Coronary artery (tissue), 2 donors: ENCODE measurements around the gene PGLYRP2.
"Not testable (repeated sequence)": the region's sequence is repeated elsewhere in the genome, so short reads cannot be mapped to it uniquely, and the experiment has no call there.

ENCODE experiments used
- DNase-seq: peaks from one replicate; pipeline ENCODE4 v3.0.0-alpha.2; 2017; ENCODE audit warnings: low spot score
- H3K27ac ChIP-seq, 2 donors: fragments of 200-600 bp; sonication (generic); one replicate each; pipeline ENCODE4 v1.5.1; 2016 to 2019
- H3K4me3 ChIP-seq: fragments of 200-600 bp; sonication (generic); 2 replicates; pipeline ENCODE4 v1.5.1; 2016; ENCODE audit warnings: mild to moderate bottlenecking, moderate library complexity
- TF ChIP-seq, protein P1 (sequence below): fragments of 200-600 bp; sonication (generic); IDR thresholded peaks from one replicate; pipeline ENCODE4 v1.5.1; 2019; ENCODE audit warnings: antibody characterized with exemption

PGLYRP2 gene

GRCh38 chr19:15502264-15502663 lies 23.0 kb upstream of the PGLYRP2 start:
- Histone ChIP-seq H3K4me3 (no peak overlapping the region), H3K27ac (no peak overlapping the region)
- DNase-seq: no peak
- TF ChIP-seq, protein P1, sequence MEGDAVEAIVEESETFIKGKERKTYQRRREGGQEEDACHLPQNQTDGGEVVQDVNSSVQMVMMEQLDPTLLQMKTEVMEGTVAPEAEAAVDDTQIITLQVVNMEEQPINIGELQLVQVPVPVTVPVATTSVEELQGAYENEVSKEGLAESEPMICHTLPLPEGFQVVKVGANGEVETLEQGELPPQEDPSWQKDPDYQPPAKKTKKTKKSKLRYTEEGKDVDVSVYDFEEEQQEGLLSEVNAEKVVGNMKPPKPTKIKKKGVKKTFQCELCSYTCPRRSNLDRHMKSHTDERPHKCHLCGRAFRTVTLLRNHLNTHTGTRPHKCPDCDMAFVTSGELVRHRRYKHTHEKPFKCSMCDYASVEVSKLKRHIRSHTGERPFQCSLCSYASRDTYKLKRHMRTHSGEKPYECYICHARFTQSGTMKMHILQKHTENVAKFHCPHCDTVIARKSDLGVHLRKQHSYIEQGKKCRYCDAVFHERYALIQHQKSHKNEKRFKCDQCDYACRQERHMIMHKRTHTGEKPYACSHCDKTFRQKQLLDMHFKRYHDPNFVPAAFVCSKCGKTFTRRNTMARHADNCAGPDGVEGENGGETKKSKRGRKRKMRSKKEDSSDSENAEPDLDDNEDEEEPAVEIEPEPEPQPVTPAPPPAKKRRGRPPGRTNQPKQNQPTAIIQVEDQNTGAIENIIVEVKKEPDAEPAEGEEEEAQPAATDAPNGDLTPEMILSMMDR: no peak

DNA sequence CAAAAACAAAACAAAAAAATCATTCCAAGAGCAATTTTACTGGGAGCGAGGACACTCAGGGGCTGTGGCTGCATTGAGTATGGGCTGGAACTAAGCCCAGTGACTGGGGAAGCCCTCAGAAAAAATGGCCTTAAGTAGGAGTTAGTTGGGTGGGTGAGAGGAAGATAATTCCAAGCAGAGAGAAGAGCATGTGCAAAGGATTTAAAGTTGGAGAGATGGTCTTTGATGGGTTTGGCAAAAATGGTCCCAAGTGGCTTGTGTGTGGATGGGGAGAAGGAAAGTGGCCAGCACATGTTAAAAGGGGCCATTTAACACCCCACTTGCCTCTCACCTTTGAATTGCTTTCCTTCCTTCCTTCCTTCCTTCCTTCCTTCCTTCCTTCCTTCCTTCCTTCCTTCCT lies 22.3 kb upstream of the PGLYRP2 start:
- H3K27ac ChIP-seq: no peak overlapping the region
- no peak for DNase-seq
- TF ChIP-seq, protein P1: no peak
- no peak overlapping the region for H3K4me3 ChIP-seq

DNA sequence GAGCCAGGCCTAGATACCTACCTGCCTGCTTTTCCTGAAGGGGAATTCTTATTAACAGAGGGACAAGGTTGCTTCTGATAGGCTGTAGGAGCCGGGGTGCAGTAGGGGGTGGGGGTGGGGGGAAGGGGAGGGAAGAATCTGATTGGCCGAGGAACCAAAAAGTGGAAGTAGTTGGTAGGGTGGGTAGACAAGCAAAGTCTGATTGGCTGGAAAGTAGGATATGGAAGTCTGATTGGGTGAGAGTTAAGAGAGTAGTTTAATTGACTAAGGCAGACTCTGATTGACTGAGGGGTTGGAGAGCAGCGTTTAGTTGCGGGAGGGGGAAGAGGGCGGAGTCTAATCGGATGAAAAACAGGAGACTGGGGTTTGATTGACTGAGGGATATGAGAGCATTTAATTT lies 19.6 kb upstream of the PGLYRP2 start:
- TF ChIP-seq, protein P1: no peak
- DNase-seq: no peak
- H3K4me3 ChIP-seq: no peak overlapping the region
- no peak overlapping the region for H3K27ac ChIP-seq

DNA sequence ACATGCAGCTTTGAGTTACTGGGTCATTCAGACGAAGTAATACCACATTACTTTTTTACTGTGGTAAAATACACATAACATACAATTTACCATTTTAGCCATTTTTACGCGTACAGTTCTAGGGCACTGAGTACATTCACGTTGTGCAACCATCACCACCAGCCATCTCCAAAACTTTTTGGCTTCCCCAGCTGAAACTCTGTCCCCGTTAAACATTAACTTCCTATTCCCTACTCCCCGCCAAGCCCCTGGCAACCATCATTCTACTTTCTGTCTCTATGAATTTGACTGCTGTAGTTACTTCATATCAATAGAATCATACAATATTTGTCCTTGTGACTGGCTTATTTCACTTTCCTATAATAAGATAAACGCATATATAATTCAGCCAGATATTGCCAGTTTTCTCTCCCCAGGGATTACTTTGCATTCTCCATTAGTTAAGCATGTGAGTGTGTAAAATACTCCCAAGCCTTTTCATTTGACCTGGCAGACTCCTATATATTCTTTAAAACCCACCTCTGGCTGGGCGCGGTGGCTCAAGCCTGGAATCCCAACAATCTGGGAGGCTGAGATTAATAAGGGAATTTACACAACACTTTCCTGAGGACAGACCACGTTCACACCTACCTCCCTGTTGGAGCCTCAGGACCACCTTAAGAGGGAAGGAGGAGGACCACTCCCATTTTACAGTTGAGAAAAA lies 19.0 kb upstream of the PGLYRP2 start:
- TF ChIP-seq, protein P1: no peak
- Histone ChIP-seq H3K4me3 (no peak overlapping the region), H3K27ac (no peak overlapping the region)
- DNase-seq: no peak

DNA sequence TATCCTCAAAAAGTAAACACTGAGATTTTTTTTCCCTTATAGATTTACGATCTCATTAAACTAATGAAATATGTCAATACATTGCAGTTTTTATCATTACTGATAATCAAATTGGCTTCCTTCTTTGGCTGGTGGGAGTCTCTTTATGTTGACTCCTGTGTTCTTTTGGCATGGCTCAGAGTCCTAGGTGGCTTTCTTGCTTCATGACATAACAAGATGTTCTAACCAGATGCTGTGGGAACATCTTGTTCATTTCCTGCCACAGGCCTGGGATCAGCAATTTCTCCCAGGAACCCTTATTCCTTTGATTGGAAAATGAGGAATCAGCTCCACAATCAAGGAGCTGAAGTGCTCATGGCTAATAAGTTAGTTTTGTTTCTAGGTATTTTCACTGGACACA lies 15.8 kb upstream of the PGLYRP2 start:
- TF ChIP-seq, protein P1: no peak
- no peak overlapping the region for H3K4me3 ChIP-seq
- no peak for DNase-seq
- H3K27ac ChIP-seq: no peak overlapping the region

DNA sequence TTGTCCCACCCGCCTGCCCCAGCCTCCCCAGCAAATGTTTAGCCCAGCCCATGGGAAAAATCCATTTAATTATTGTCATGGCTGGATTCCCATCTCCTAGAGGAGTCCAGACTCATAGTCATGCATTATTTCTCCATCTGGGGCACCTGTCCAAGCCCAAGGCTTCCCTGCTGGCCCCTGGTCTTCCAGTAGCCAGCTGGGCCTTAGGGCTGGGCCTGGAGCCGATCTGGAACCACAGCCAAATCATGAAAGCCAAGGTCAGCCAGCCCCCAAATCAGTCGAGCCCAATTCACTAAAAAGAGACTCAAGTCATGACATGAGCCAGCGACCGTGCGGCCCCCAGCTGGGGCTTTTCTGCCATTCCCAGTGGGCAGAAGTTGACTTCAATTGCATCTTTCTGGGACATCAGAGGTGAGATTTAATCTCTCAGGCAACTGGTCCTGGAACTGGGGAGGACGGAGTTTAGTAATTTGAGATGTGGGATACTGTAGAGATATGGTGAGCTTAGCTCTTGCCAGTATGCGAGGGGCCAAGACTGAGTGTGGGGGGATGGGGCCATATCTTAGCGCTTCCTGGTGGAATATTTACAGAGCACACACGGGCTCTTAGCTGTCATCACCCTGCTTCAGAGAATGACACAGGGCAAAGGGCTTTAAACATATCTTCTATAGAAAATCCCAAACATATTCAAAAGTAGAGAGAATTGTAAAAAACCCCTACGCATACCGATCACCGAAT lies 9.4 kb upstream of the PGLYRP2 start:
- no peak overlapping the region for H3K27ac ChIP-seq
- TF ChIP-seq, protein P1: no peak
- DNase-seq: no peak
- no peak overlapping the region for H3K4me3 ChIP-seq

DNA sequence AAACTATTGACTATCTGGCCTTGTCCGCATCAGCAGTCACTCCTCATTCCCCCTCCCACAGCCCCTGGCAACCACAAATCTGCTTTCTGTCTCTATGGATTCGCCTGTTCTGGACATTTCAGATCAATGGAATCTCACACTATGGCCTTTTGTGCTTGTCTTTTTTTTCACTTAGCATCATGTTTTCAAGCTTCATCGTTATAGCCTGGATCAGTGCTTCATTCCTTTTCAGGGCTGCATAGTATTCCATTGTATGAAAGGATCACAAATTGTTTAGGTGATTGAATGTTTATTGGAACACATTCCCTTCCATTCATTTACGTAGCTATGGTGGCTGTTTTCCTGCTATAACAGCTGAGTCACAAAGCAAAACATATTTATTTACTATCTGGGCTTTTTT lies 7.7 kb upstream of the PGLYRP2 start:
- Histone ChIP-seq H3K27ac (no peak overlapping the region), H3K4me3 (no peak overlapping the region)
- no peak for DNase-seq
- TF ChIP-seq, protein P1: no peak

DNA sequence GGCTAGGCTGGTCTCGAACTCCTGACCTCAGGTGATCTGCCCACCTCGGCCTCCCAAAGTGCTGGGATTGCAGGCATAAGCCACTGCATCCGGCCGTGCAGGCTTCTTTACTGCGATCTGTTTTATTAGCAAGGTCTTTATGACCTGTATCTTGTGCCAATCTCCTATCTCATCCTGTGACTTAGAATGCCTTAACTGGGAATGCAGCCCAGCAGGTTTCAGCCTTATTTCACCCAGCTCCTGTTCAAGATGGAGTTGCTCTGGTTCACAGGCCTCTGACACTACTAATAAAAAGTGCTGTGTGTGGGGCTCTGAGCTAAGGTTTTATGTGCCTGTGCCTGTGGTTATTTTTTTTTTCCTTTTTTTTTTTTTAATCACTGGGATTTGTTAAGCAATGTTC lies 6.5 kb upstream of the PGLYRP2 start:
- not testable (repeated sequence) for H3K4me3 ChIP-seq, H3K27ac ChIP-seq, DNase-seq

DNA sequence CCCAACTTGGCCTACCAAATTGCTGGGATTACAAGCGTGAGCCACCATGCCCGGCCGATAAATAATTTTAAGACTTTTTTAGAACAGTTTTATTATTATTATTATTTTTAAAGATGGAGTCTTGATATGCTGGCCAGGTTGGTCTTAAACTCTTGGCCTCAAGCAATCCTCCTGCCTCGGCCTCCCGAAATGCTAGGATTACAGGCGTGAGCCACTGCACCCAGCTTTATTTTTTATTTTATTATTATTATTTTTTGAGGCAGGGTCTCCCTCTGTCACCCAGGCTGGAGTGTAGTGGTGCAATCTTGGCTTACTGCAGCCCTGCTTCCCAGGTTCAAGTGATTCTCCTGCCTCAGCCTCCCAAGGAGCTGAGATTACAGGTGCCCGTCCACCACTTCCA lies 1.7 kb upstream of the PGLYRP2 start:
- DNase-seq, H3K4me3 ChIP-seq: not testable (repeated sequence)

More for the DNA sequence above, 1.7 kb upstream of the PGLYRP2 start:
- H3K27ac ChIP-seq: not testable (repeated sequence)
